Measurements from ENCODE around the gene REPS2.

REPS2 gene

DNA sequence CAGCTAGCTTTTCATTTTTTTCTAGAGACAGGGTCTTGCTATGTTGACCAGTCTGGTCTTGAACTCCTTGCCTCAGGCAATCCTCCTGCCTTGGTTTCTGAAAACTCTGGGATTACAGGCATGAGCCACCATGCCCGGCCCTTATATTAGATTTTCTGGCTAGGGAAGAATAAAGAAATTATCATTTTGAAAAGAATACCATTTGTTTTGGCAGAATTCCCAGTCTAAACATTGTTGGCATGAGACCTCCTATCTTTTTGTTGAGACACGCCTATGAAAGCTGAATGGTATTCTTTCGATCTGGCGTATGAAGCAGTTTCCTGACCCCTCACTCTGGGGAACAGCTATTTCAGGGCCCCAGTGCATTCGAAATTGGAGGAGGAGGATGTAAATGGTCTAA lies 107.0 kb downstream of the REPS2 start:
- no peak overlapping the region for H3K4me3 ChIP-seq (ENCODE audit: low read depth, low read length)
- TF ChIP-seq, protein P1, sequence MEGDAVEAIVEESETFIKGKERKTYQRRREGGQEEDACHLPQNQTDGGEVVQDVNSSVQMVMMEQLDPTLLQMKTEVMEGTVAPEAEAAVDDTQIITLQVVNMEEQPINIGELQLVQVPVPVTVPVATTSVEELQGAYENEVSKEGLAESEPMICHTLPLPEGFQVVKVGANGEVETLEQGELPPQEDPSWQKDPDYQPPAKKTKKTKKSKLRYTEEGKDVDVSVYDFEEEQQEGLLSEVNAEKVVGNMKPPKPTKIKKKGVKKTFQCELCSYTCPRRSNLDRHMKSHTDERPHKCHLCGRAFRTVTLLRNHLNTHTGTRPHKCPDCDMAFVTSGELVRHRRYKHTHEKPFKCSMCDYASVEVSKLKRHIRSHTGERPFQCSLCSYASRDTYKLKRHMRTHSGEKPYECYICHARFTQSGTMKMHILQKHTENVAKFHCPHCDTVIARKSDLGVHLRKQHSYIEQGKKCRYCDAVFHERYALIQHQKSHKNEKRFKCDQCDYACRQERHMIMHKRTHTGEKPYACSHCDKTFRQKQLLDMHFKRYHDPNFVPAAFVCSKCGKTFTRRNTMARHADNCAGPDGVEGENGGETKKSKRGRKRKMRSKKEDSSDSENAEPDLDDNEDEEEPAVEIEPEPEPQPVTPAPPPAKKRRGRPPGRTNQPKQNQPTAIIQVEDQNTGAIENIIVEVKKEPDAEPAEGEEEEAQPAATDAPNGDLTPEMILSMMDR (IDR thresholded peaks at IDR 0.05; ENCODE audit: low read depth, low read length, missing control alignments) = no peak
- no peak for DNase-seq (ENCODE audit: low read depth)
- in situ Hi-C loops (cut with HindIII; ENCODE audit: low sequenced_read_pairs) = no loop called here

- TF ChIP-seq, protein P1 (IDR thresholded peaks at IDR 0.05; ENCODE audit: low read depth, low read length, missing control alignments) = no peak
- no peak for DNase-seq (ENCODE audit: low read depth)
- in situ Hi-C loops (cut with HindIII; ENCODE audit: low sequenced_read_pairs) = no loop called here
- H3K4me3 ChIP-seq (ENCODE audit: low read depth, low read length) = no peak overlapping the region
Observed at GRCh38 chrX:17056868-17057608, 110.6 kb downstream of the REPS2 start.

GRCh38 chrX:17062065-17062464 lies 115.6 kb downstream of the REPS2 start:
- DNase-seq (ENCODE audit: low read depth) = no peak
- in situ Hi-C loops (cut with HindIII; ENCODE audit: low sequenced_read_pairs) = no loop called here
- TF ChIP-seq, protein P1 (IDR thresholded peaks at IDR 0.05; ENCODE audit: low read depth, low read length, missing control alignments) = no peak
- no peak overlapping the region for H3K4me3 ChIP-seq (ENCODE audit: low read depth, low read length)

GRCh38 chrX:17065100-17065499 lies 118.6 kb downstream of the REPS2 start:
- TF ChIP-seq, protein P1 (IDR thresholded peaks at IDR 0.05; ENCODE audit: low read depth, low read length, missing control alignments) = no peak
- in situ Hi-C loops (cut with HindIII; ENCODE audit: low sequenced_read_pairs) = no loop called here
- DNase-seq (ENCODE audit: low read depth) = no peak
- H3K4me3 ChIP-seq (ENCODE audit: low read depth, low read length) = no peak overlapping the region

- TF ChIP-seq, protein P1 (IDR thresholded peaks at IDR 0.05; ENCODE audit: low read depth, low read length, missing control alignments) = no peak
- in situ Hi-C loops (cut with HindIII; ENCODE audit: low sequenced_read_pairs) = no loop called here
- H3K4me3 ChIP-seq (ENCODE audit: low read depth, low read length) = no peak overlapping the region
- no peak for DNase-seq (ENCODE audit: low read depth)
Observed at GRCh38 chrX:17067534-17067933, 121.1 kb downstream of the REPS2 start.

DNA sequence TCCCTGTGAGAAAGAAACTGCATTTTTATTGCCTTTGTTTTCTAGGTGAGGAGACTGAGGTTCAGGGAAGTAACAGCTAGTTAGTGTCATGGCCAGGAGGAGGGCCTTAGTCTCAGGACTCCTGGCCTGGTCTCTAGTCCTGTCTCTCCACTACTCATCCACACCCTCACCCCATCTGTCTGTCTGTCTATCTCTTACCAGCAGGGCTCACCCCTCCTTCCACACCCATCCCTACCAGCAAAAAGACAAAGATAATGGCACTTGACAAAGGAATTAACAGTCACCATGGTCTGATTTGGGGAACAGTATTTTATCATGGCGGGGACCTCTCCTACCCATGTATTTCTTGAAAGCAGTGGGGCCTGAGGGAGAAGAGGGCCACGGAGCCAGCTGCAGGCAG lies 125.8 kb downstream of the REPS2 start:
- in situ Hi-C loops (cut with HindIII; ENCODE audit: low sequenced_read_pairs) = no loop called here
- DNase-seq (ENCODE audit: low read depth) = no peak
- TF ChIP-seq, protein P1 (IDR thresholded peaks at IDR 0.05; ENCODE audit: low read depth, low read length, missing control alignments) = no peak
- no peak overlapping the region for H3K4me3 ChIP-seq (ENCODE audit: low read depth, low read length)

All from astrocyte of the cerebellum (primary cell).